ENCODE measurements around the gene PACRG.

DNA sequence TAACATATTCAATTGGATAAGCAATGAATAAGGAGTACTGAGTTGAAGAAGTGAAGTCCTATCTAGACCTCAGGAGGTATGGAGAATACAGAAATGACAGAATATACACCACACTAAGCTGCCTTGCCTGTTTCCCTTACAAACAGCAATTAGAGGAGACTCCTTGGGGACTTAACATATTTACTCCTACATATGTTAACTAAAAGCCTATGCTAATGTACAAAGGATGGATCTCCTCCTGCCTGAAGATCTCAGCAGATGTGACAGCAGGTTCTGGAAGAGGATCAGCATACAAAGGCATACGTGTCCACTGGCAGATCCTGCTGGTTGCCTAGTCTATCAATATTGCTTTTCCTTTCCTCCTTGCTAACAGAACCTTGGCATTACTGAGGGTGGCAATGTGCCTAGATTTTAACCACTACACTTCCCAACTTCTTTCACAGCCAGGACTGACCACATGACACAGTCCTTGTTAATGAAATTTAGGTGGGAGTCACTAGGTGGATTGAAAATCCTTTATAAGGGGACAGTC, 29.8 kb upstream of the PACRG start:
- TF ChIP-seq EZH2phosphoT487 (IDR thresholded peaks at IDR 0.05; ENCODE audit: insufficient read depth, low read depth) (no peak), EZH2 (IDR thresholded peaks at IDR 0.05; ENCODE audit: insufficient read depth, poor library complexity, severe bottlenecking) (no peak)
